MCF 10A (cell line): ENCODE measurements around the gene RPL26. TPM values are rescaled to one million over a fixed set of nuclear protein-coding genes. Genes with fewer than 3 reads are reported as not detected.
A peak's percentile ranks its signal among the peaks of the same experiment; 100 is the strongest.
"Not testable (repeated sequence)": the region's sequence is repeated elsewhere in the genome, so short reads cannot be mapped to it uniquely, and the experiment has no call there.

ENCODE experiments used
- BruUV-seq: library from RNA; stranded (reverse); fragments of 400-500 nt; replicated peaks from 2 replicates; lab custom pipeline; 2021; lab: Mats Ljungman, UMichigan
- CTCF ChIA-PET: fragments of 300-600 bp; sonication (Branson Sonifier 250); formaldehyde crosslinking; extraction: SDS; loops from one replicate; lab custom pipeline; 2021; ENCODE audit warnings: antibody characterized with exemption, inconsistent platforms; lab: Yijun Ruan, JAX
- POLR2A ChIA-PET: fragments of 300-600, 350-650 bp; sonication (Branson Sonifier 250); formaldehyde crosslinking; extraction: SDS; loops from one replicate; lab custom pipeline; 2020; ENCODE audit warnings: antibody characterized with exemption, inconsistent platforms; lab: Yijun Ruan, JAX
- DNase-seq: peaks from one replicate; pipeline ENCODE4 v3.0.0-alpha.2; 2018; ENCODE audit not compliant: unreplicated experiment
- H3K27ac Mint-ChIP-seq: one replicate; pipeline ENCODE4 v1.8.0; 2022; ENCODE audit warnings: mild to moderate bottlenecking, low read depth, mixed read lengths; ENCODE audit not compliant: unreplicated experiment
- H3K27me3 Mint-ChIP-seq: one replicate; pipeline ENCODE4 v1.8.0; 2022; ENCODE audit warnings: mixed read lengths; ENCODE audit not compliant: insufficient read depth, unreplicated experiment
- H3K36me3 Mint-ChIP-seq: one replicate; pipeline ENCODE4 v1.8.0; 2022; ENCODE audit warnings: mild to moderate bottlenecking, moderate library complexity, mixed read lengths; ENCODE audit not compliant: insufficient read depth, unreplicated experiment
- H3K4me1 Mint-ChIP-seq: one replicate; pipeline ENCODE4 v1.8.0; 2022; ENCODE audit warnings: mixed read lengths; ENCODE audit not compliant: insufficient read depth, unreplicated experiment
- H3K4me3 Mint-ChIP-seq: one replicate; pipeline ENCODE4 v1.8.0; 2022; ENCODE audit warnings: mild to moderate bottlenecking, moderate library complexity, mixed read lengths; ENCODE audit not compliant: unreplicated experiment
- H3K9me3 Mint-ChIP-seq: one replicate; pipeline ENCODE4 v1.8.0; 2022; ENCODE audit warnings: mixed read lengths; ENCODE audit not compliant: unreplicated experiment
- CTCF ChIP-seq: fragments of 200-600 bp; IDR thresholded peaks from one replicate; pipeline ENCODE4 v1.8.0; 2022; ENCODE audit warnings: antibody characterized with exemption, mild to moderate bottlenecking; ENCODE audit not compliant: unreplicated experiment
- intact Hi-C: fragments of 100-400 bp; cut with micrococcal nuclease; formaldehyde crosslinking; loops from 2 replicates; pipeline ENCODE4 v1.14.1; 2022
- total RNA-seq: library from RNA; stranded (reverse); gene quantifications from 2 replicates; pipeline ENCODE4 v1.2.3, GENCODE V29; 2022

RPL26 gene
- total RNA-seq, 1 experiment from 2014 or later = 3,179 TPM

DNA sequence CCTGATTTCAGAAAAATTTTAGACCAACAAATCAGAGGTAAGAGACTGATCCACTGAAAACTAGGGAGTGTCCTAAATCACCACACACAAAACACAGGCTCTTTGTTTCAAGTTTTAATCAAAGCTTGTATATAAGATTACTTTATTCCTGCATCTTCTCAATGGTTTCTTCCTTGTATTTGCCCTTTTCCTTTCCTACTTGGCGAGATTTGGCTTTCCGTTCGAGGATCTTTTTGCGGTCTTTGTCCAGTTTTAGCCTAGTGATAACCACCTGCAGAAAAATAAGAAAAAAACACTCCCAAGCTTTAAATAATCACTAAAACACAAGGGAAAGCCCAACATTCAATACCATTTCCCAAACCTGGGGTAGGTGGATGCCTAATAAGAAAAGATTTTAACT, 5.6 kb downstream of the RPL26 start:
- peaks cover 69% of the 10 kb centered on the region for H3K36me3 Mint-ChIP-seq

DNA sequence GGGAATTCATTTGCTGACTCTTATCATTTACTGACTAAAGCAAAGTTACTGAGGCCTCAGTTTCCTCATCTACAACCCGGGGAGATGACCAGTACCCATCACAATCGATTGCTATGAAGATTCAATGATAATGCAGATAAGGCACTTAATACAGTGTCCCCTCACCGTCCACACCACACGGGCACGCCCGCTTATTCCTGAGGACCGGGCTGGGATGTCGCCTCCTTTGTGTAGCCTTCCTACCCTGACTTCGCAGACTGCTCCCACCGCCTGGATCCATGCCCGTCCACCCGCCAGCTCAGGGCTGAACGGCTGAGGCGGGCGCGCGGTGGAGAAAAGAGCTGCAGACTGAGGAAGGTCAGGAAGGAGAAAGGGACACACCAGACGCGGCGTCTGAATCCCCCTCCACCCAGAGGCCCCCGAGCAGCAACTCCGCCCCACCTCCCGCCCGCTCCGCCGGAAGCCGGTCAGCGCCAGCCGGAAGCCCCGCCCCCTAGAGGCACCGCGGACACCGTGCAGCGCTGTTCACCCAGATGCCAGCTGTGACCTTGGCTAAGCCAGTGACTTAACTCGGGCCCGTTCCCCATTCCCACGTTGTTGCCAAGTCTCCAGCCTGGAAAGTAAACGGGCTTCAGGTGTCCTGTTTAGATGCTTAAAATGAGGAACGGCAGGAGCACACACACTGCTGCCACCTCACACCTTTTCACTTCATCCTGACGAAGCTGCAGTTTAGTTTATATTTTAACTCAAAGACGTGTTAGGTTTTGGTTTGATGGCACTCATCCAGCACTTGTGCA, 6.5 kb downstream of the RPL26 start, which contains the start of gene KRABD2:
Gene KRABD2, minus strand, starts transcription at position 434 of the 797 bp plus-strand sequence.
- Mint-ChIP-seq H3K36me3 (peaks cover 59% of the 10 kb centered on the region), H3K27me3 (no peaks in the 10 kb centered on the region), H3K4me1 (peaks cover 26% of the 10 kb centered on the region), H3K9me3 (no peaks in the 10 kb centered on the region), H3K27ac (peak within 1 kb of the TSS; percentile 64), H3K4me3 (peak within 1 kb of the TSS; percentile 76)
- intact Hi-C loops = no loop called here
- ChIA-PET POLR2A (interaction anchor here (0.6 to 2.9 kb wide), 21 partner anchors 10 to 892 kb away, joined by 3 to 17 read pairs (median 4); partner anchors contain the start of genes BORCS6, CTC1, MYH10 and NDEL1), CTCF (interaction anchor here (0.6 to 1.8 kb wide), 12 partner anchors 10 to 925 kb away, joined by 3 to 6 read pairs (median 4); no protein-coding TSS in a partner anchor)
- no TSS peak for BruUV-seq
- TF ChIP-seq CTCF = peak; percentile 40
- peak; percentile 86 for DNase-seq

More for the DNA sequence above, 5.6 kb downstream of the RPL26 start:
- BruUV-seq = no TSS peak
- Mint-ChIP-seq H3K27me3 (no peaks in the 10 kb centered on the region), H3K4me1 (peaks cover 26% of the 10 kb centered on the region), H3K27ac (no peak overlapping the region), H3K9me3 (no peaks in the 10 kb centered on the region), H3K4me3 (peak overlapping the region; percentile 76)
- CTCF ChIA-PET = interaction anchor here (0.6 to 1.5 kb wide), 8 partner anchors 9 to 1180 kb away, joined by 3 to 5 read pairs (median 4); no protein-coding TSS in a partner anchor
- intact Hi-C loops = no loop called here
- no peak for TF ChIP-seq CTCF
- DNase-seq = no peak
- POLR2A ChIA-PET = interaction anchor here (0.6 to 2.9 kb wide), 14 partner anchors 9 to 893 kb away, joined by 3 to 17 read pairs (median 4); partner anchors contain the start of genes CTC1, MYH10, NDEL1 and PFAS

GRCh38 chr17:8375738-8376259, 7.2 kb downstream of the RPL26 start:
- no peak for TF ChIP-seq CTCF
- CTCF ChIA-PET = interaction anchor here (0.7 to 1.8 kb wide), 4 partner anchors 8 to 35 kb away, joined by 3 to 6 read pairs (median 5); no protein-coding TSS in a partner anchor
- H3K27me3 Mint-ChIP-seq = no peaks in the 10 kb centered on the region
- peaks cover 20% of the 10 kb centered on the region for H3K4me1 Mint-ChIP-seq
- no peaks in the 10 kb centered on the region for H3K9me3 Mint-ChIP-seq
- intact Hi-C loops = no loop called here
- POLR2A ChIA-PET = interaction anchor here (0.6 to 2.9 kb wide), 8 partner anchors 10 to 316 kb away, joined by 3 to 17 read pairs (median 4); partner anchors contain the start of genes CTC1, NDEL1, PFAS and SLC25A35
- peak overlapping the region; percentile 64 for H3K27ac Mint-ChIP-seq
- DNase-seq = no peak
- H3K36me3 Mint-ChIP-seq = peaks cover 53% of the 10 kb centered on the region
- BruUV-seq = no TSS peak
- H3K4me3 Mint-ChIP-seq = peak overlapping the region; percentile 76

DNA sequence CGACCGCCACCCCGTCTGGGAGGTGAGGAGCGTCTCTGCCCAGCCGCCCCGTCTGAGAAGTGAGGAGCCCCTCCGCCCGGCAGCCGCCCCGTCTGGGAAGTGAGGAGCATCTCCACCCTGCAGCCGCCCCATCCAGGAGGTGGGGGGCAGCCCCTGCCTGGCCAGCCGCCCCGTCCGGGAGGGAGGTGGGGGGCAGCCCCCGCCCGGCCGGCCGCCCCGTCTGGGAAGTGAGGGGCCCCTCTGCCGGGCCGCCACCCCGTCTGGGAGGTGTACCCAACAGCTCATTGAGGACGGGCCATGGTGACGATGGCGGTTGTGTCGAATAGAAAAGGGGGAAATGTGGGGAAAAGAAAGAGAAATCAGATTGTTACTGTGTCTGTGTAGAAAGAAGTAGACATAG, 9.1 kb downstream of the RPL26 start:
- H3K27ac Mint-ChIP-seq, CTCF ChIA-PET, H3K27me3 Mint-ChIP-seq, DNase-seq, POLR2A ChIA-PET, BruUV-seq, intact Hi-C loops, H3K4me3 Mint-ChIP-seq, H3K9me3 Mint-ChIP-seq: not testable (repeated sequence)
- Mint-ChIP-seq H3K36me3 (peaks cover 37% of the 10 kb centered on the region), H3K4me1 (peaks cover 17% of the 10 kb centered on the region)
